HG03108 (cell line): Measurements from ENCODE around the gene CRIP2.

Source experiments
- ATAC-seq: cut with Tn5 transposase; IDR thresholded peaks from one replicate; pipeline ENCODE4 v1.9.1; 2021; ENCODE audit warnings: moderate library complexity; ENCODE audit not compliant: unreplicated experiment

Gene CRIP2

DNA sequence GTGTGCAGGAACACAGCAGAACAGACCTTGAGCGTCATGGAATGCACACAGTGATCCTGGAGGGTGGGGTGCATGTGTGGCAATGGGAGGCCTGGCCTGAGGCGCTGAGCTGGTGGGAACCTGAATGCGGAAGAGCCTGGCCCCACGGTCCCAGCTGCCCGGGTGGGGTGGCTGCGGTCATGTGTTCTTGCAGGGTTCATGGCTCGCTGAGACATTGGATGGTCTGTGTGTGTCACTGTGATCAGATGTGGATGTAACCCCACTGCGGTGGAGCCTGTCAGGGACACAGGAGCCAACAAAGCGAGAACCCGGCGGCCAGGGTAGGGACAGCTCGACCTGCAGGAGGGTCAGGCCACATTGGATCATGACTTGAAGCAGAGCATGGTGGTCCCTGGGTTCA, 31.8 kb upstream of the CRIP2 start:
- ATAC-seq, result no peak

DNA sequence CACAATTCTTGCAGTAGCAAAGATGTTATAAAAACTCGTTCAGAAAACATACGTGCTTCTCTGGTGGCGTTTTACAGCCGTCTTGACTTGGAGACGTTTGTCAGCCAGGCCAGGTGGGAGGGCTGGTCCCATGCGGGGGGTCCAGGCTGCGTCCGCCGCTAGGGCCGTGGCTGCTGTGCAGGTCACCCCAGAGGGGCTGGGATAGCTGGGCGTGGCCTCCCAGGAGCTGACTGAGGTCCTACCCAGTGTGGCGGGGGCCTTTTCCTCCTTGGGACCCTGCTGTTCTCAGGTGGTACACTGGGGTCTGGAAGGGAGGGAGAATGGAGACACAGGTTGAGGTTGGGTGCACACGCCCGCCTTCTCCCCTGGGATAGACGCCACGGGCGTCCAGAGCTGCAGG, 29.8 kb upstream of the CRIP2 start:
- no peak for ATAC-seq

DNA sequence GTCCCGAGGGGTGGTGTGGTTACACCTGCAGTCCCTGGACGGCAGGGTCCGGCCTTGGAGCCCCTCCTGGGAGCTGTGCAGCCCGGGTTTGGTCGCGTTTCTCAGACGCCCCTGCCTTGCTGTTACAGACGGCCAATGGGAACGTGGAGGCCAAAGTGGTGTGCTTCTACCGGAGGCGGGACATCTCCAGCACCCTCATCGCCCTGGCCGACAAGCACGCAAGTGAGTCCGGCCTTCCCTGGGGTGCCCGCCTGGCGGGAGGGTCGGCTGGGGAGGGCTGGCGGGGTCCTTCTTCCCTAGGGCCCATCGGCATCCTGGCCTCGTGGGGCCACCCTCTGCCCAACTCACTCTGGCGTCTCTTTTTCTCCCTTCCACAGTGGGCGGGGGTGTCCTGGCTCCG, 29.3 kb upstream of the CRIP2 start:
- ATAC-seq, result no peak

DNA sequence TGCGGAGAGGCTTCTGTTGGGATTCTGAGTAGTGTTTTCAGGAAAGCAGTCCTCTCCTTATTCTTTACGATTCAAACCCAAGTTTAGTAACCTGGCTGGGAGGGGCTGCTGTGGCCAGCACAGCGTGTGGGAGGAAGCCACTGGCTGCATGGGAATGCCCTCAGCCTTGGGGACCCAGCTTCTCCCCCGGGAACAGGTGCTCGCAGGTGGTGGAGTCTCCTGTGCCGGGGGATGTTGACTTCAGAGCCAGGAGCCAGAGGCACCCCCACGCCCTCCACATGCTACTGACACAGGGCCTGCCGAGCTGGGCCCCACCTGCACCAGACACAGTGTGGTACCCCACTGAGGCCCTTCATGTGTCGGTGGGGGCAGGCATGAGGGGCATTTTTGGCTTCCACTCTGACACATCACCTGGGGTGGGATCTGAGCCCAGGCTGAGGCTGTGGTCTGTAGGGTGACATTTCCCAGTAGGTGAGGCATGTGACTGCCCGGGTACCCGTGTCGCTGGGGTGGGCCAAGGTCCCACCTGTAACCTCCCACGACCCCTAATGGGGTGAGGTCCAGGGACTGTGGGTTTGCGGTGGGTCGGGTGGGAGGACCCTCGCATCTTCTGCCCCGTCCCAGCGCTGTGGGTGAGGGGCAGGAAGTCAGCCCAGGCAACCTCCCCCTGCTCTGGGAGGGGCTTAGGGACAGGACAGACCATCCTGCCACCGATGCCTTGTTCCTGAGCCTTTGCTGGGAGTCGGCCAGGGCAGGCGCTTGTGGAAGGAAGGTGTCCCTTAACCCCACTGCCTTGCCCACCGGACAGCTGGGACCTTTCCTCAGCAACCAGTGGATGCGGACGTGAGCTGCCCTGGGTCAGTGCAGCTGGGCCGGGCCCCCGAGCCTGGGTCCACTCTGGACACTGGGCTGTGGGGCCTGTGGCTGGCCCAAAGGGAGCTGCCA, 28.4 kb upstream of the CRIP2 start:
- no peak for ATAC-seq

DNA sequence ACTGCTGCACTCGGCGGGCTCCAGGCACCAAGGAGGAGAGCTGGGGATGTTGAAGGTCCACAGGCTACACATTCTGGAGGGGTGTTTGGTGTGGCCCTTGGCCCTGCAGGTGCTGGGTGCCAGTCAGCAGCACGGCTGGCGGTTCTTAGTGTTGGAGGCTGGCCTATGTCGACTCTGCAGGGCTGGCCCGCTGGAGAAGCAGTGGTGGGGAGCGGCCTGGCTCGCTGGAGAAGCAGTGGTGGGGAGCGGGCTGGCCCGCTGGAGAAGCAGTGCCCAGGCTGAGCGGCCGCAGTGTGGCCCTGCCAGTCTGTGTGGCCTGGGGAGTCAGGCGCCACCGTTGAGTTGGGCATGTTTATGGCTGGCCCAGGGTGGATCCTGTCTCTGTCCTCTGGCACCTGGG, 27.6 kb upstream of the CRIP2 start:
- no peak for ATAC-seq

DNA sequence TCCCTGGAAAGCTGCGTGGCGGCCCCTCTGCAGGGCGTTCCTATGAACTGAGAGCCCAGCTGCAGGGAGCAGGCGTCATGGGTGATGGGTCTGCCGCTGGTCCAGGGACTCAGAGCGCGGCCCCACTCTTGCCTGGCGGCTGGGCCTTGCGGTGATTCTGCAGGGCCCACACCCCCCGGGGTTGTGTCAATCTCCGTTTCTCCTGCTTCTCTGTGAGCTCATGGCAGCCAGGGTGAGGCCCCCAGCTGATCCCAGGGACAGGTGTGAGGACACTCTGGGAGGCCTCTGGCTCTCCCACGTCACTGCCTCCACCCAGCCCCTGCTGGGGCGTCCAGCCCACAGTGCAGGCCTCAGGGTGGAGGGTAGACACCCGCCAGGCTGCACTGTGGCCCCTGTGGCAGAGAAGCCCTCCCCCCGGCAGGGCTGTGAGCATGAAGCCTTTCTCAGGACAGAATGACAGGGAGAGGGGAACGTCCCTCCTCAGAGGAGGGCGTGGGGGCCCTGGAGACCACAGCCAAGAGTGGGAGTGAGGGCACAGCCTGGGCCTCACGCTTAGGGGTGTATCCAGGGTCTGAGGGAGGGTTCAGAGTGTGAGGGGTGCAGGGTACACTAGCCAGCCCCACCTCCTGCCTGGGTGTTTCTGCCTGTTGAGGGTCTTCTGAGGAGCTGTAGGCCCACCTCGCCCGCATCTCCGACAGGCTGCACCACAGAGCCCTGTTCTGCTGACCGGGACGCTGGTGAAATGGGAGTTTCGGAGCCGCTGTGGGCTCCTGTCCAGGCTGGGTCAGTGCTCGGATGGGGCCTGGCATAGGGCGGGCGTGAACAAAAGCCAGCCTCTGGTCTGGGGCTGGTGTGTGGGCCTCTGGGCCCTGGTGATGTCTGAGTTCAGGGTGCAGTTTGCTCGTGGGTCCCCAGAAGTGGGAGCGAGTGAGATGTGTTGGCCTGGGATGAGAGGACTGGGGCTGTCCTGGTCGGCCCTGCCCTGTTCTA, 26.7 kb upstream of the CRIP2 start:
- no peak for ATAC-seq

DNA sequence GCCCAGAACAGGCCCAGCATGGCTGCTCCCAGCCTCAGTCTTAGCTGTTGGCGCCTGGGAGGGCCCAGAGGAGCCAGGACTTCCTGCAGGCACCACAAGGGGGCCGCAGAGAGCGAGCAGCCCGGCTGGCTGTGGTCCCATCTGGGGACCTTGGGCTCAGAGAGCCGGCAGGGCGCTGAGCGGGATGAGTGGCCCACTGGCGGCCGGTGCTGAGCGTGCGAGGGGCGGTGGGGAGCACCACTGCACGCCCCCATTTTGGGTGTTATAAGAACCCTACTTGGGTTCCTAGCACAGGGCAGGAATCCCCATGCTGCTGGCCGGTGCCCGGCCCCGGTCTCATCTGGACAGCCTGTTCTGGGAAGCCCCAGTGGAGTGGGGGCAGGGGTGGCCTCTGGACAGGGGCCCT, 25.9 kb upstream of the CRIP2 start:
- ATAC-seq, result no peak

DNA sequence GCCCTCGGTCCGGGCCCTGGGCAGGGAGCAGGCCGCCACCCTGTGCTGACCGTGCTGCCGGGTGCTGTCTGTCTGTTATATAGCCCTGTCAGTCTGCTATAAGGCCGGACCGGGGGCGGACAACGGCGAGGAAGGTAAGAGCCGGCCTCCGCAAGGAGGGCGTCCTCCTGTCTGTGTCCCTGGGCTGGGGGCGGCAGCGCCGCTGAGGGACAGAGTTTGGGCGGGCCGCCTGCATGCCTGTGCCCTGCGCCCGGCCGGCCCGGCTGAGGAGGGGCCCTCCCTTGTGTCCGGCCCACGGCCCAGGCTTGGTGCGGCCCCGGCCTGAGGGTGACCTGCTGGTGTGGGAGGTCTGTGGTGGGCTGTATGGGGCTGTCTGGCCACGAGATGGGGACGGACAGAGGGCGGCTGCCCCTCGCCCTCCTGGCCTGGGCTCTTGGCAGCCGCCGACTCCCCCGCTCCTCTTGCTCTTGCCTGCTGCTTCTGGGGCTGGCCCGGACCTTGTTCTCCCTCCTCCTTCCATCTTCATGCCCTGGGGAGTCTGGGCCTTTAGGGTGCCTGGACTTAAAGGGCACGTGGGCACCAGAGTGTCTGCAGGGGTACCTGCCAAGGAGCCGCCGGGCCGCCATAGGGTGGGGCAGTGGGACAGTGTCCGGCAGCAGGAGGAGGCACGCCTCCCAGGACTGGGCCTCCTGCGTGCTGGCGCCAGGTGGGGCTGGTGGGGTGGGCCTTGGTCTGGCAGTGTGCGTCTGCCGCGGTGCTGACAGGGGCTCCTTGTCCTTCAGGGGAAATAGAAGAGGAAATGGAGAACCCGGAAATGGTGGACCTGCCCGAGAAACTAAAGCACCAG, 25.1 kb upstream of the CRIP2 start:
- no peak for ATAC-seq

DNA sequence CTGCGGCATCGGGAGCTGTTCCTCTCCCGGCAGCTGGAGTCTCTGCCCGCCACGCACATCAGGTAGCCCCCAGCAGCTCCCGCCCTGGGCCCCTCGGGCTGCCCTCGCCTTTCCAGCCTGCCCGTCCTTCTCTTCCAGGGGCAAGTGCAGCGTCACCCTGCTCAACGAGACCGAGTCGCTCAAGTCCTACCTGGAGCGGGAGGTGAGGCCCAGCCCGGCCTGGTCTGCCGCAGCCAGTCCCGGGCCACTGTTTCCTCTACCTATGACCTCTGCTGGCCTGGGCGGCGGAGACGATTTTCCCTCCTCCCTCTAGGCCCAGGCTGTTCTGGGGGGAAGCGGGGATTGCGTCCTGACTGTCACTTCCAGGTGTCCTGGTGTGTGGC, 24.5 kb upstream of the CRIP2 start:
- ATAC-seq, result no peak

DNA sequence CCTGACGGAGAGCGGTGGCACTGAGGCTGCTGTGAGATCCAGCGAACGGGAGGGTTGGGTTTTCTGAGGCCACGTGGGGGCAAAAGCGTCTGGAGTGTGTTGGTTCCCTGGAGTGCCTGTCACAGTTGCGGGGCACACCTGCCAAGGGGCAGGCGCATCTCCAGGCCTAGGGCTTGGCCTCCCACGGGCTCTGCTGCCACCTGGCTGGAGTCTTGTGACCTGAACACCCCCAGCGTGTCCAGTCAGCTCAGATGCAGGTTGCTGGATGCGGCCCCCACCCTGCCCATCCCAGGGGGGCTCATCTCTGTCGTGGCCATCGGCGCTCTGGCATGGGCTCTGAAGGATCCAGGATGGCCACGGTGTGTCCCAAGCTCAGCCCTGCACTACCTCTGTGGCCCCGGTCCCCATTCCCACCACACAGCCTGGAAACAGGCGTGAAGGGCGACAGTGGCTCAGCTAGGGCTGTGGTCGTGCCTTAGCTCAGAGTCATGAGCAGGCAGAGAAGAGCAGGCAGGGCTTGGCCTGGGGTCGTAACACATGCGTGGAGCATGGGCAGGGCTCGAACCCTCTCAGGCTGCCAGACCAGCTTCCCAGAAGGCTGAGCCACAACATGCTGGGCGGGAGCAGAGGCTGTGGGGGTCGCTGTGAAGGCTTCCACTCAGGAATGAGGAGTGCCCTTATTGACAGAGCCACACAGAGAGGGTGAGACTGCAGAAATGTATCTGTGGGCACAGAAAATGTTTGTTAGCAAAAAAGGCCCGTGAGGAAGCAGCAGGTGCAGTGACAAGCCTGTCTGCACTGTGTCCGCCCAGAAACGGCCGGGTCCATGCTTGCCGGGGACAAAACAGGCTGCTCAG, 23.5 kb upstream of the CRIP2 start:
- ATAC-seq, result no peak

DNA sequence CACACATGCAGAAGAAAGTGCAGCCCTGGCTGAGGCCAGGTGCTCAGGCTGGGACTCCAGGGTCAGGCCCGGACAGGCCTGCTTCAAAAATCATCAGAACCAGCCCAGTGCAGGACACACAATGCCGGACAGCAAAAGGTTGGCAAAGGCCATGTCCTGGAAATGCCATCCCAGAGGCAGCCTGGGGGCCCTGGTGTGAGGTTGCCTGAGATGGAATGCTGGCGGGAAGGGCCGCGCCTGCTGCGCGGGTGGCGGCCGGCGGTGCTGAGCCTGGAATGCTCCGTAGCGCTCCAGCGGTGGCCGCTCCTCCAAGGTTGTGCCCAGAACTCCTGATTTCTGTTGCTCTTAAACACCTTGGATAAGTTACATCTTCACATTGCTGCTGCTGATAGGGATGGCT, 21.7 kb upstream of the CRIP2 start:
- ATAC-seq, result no peak

DNA sequence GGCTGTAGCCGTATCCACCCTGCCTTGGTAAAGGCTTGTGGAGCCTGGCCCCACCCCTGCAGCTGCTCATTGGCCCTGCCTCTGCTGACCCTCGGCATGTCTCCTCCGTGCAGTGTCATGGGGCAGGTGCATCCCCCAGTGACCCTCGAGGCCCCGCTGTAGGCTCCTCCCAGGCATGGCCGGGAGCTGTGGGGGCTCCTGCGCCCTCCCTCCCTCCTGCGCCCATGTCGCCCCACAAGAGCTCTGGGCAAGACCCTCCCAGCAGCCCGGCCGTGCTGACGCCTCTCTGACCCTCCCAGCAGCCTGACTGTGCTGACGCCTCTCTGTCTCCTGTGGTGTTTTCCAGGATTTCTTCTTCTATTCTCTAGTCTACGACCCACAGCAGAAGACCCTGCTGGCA, 20.8 kb upstream of the CRIP2 start:
- no peak for ATAC-seq

DNA sequence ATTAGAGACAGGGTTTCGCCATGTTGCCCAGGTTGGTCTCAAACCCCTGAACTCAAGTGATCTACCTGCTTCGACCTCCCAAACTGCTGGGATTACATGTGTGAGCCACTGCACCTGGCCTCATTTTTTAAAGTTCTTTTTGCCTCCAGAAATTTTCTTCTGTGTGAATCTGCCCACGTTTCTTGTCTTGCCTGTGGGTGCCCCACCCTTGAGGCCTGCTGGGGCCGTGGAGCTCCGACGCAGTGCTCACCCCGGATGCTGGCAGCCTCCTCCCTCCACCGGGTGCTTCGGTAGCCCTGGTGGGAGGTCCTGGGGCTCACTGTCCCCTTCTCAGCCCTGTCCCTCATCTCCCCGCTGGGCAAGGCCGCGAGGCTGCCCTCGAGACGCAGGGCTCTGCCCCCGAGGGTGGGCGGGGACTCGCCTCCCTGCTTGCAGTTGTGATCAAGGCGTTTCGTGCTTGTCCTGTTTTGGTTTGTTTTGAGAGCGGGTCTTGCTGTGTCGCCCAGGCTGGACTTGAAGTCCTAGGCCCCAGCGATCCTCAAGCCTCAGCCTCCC, 19.5 kb upstream of the CRIP2 start:
- ATAC-seq, result no peak

DNA sequence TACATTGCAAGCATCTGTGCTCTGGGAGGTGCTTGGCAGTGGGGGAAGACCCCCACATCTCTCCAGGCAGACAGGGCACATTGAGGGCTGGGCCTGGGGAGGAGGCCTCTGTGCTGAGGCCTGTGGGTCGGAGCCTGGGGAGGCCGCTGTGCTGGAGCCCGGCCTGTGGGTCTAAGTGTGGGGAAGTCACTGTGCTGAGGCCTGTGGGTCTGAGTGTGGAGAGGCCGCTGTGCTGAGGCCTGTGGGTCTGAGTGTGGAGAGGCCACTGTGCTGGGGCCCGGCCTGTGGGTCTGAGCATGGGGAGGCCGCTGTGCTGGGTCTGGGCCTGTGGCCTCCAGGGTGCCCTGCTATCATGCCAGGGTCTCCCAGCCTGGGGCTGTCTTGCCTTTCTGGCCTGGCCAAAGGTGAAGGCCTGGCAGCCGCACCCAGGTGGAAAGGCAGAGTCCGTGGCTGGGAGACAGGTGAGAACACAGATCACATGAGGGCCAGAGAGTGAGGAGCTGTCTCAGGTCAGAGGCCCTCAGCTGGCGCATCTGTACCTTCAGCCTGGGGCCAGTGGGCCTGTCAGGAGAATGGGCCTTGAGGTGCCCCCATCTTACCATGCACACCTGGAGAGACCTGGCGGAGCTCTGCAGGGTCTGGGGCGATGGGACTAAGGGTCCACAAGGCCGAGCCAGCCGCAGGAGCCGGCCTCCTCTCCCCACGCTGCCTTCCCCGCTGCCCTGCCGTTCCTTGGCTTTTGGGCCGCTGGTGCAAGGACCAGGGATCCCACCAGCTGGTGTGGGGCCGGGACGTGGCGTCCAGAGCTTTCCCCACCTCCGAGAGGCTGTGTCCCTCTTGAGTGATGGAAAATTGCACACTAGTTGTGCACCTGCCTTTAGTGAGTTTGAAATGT, 18.6 kb upstream of the CRIP2 start:
- no peak for ATAC-seq

DNA sequence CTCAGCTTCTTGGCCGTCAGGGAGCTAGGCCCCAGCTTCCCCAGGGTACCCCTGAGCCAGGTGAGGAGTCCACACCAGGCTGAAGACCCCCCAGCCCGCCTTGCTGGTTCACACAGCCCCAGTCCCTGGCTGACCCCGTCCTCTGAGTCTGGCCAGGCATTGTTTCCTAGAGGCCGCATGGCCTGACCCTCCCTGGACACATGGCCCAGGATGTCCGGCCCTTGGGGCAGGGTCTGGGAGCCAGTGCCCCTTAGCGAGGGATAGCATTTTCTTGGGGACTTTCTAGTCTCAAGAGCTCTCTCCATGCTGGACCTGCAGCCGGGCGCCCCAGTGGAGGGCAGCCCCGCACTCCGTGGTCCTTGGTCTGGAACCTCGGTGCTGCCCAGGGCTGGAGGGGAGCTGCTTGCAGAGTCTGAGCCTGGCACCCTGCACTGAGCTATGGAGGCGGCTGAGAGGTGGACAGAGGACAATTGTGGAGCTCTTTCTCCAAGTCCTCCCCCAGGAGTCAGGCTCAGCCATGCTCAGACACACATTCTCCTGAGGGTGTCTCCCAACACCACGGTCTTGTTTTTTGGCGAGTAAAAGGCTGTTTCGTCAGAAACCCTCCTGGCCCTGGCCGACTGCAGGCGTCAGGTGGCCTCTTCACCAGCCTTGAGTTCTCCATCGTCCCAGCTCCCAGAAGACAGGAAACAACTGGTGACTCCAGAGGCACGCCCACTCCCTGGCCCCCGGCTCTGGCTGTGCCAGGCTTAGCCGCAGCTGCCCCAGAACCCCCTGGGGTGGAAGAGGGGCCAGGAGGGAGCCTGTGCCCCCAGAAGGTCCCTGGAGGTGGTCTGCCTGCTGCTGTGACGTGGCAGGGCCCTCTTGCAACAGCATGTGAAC, 17.6 kb upstream of the CRIP2 start:
- no peak for ATAC-seq

DNA sequence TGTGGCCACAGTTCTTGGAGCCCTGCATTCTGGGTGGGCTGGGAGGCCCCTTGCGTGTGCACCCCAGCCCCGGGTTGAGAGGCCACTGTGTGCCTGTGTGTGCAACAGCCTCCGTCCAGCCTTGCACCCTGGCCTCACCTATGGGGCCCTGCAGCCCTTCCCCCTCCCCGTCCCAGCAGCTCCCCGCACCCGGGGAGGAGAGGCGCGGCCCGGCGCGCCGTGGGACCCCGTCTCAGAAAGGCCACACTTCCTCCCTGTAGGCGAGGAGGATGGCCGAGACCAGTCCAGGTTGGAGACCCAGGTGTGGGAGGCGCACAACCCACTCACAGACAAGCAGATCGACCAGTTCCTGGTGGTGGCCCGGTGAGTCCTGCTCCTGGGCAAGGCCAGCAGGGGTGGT, 16.6 kb upstream of the CRIP2 start:
- ATAC-seq, result no peak

DNA sequence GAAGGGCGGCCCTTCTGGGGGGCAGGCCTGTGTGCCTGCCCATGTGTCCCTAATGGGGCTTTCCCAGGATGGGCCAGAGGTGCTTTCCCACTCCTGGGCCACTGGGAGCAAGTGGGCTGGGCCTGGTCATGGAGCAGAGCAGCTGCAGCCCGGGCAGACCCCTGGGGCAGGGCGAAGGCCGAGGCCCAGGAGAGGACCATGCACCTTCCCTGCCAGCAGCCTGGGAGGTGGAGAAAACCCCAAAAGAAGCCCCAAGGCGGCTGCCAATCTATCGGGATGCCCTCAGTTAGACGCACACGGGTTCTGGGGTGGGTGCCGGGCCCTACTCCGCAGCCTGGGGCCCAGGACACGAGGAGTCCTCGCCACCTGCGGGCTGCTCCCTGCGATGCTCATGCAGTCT, 16.1 kb upstream of the CRIP2 start:
- no peak for ATAC-seq

DNA sequence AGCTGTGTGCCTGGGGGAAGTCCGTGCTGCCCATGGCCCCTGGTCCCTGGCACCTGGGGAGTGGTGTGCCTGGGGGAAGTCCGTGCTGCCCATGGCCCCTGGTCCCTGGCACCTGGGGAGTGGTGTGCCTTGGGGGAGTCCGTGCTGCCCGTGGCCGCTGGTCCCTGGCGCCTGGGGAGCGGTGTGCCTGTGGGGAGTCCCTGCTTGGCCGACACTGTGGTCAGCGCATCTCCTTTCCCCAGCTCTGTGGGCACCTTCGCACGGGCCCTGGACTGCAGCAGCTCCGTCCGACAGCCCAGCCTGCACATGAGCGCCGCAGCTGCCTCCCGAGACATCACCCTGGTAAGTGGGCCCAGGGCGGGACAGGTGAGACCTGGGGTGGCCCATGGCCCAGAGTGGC, 14.5 kb upstream of the CRIP2 start:
- ATAC-seq, result no peak
